Thoracic aorta (tissue), 2 donors: ENCODE results near the gene CCDC174. TPM values are rescaled to one million over a fixed set of nuclear protein-coding genes. Genes with fewer than 3 reads are reported as not detected.
"Not testable (repeated sequence)": the region's sequence is repeated elsewhere in the genome, so short reads cannot be mapped to it uniquely, and the experiment has no call there.

Experiments
- ATAC-seq: fragments of 150-250 bp; one replicate; pipeline ENCODE4 v1.8.0; 2017; ENCODE audit warnings: low read depth; ENCODE audit not compliant: insufficient number of reproducible peaks, low FRiP score
- DNase-seq: peaks from one replicate; pipeline ENCODE4 v3.0.0-alpha.2; 2020; ENCODE audit warnings: low spot score
- H3K27ac ChIP-seq, 2 donors: fragments of 200-600 bp; sonication (generic); 1 replicate in 1 of 2; 2 replicates in 1 of 2; pipeline ENCODE4 v1.5.1; 2016; ENCODE audit warnings: mild to moderate bottlenecking in 2 of 2, moderate library complexity in 2 of 2
- H3K27me3 ChIP-seq: fragments of 200-600 bp; sonication (generic); replicated peaks from 2 replicates; pipeline ENCODE4 v1.6.0; 2016; ENCODE audit warnings: mild to moderate bottlenecking; ENCODE audit not compliant: insufficient read depth
- H3K36me3 ChIP-seq: fragments of 200-600 bp; sonication (generic); one replicate; pipeline ENCODE4 v1.5.1; 2016
- H3K4me1 ChIP-seq, 2 donors: fragments of 200-600 bp; sonication (generic); 1 replicate in 1 of 2; 2 replicates in 1 of 2; pipeline versions ENCODE4 v1.5.1 to v1.6.0; 2016; ENCODE audit warnings: low read depth in 2 of 2, mild to moderate bottlenecking in 1 of 2; ENCODE audit not compliant: control insufficient read depth in 1 of 2
- H3K4me3 ChIP-seq: fragments of 200-600 bp; sonication (generic); 2 replicates; pipeline ENCODE4 v1.5.1; 2016; ENCODE audit warnings: mild to moderate bottlenecking
- H3K9me3 ChIP-seq: fragments of 200-600 bp; sonication (generic); 2 replicates; pipeline ENCODE4 v1.5.1; 2016
- total RNA-seq, 2 donors: library from RNA; depleted of rRNA; stranded (reverse); fragments of >200 nt; gene quantifications; one replicate each; pipeline versions ENCODE4 v1.1.0 to v1.2.3, GENCODE V29; 2016
- TF ChIP-seq, protein P1 (sequence below): fragments of 200-600 bp; sonication (generic); IDR thresholded peaks from one replicate; pipeline ENCODE4 v1.5.1; 2019; ENCODE audit warnings: antibody characterized with exemption

CCDC174 gene
- total RNA-seq, 2 donors from 2014 or later: 9.6 to 34.6 TPM

DNA sequence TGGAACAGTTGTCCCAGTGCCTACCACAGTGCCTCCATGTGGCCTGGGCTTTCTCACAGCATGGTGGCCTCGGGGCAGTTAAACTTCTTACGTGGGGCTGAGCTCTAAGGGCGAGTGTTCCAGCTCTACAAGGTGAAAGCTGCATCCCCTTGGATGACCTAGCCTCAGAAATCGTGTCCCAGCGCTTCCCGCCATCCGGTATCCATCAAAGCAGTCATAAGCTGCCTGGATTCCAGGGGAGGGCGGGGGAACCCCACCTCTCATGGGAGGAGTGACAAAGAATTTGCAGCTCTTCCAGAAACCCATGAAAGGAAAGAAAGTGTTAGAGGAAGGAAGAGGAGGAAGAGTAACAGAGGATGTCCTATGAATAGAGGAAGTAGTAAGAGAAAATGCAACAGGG is 45.8 kb upstream of the CCDC174 start:
- DNase-seq (no peak), ATAC-seq (no peak)
- Histone ChIP-seq H3K27me3 (peaks cover 6% of the 10 kb centered on the region), H3K4me3 (no peak overlapping the region), H3K27ac (no peak overlapping the region), H3K9me3 (no peaks in the 10 kb centered on the region), H3K4me1 (peaks cover 0 to 9% of the 10 kb centered on the region in 2 donors), H3K36me3 (no peaks in the 10 kb centered on the region)
- TF ChIP-seq, protein P1, sequence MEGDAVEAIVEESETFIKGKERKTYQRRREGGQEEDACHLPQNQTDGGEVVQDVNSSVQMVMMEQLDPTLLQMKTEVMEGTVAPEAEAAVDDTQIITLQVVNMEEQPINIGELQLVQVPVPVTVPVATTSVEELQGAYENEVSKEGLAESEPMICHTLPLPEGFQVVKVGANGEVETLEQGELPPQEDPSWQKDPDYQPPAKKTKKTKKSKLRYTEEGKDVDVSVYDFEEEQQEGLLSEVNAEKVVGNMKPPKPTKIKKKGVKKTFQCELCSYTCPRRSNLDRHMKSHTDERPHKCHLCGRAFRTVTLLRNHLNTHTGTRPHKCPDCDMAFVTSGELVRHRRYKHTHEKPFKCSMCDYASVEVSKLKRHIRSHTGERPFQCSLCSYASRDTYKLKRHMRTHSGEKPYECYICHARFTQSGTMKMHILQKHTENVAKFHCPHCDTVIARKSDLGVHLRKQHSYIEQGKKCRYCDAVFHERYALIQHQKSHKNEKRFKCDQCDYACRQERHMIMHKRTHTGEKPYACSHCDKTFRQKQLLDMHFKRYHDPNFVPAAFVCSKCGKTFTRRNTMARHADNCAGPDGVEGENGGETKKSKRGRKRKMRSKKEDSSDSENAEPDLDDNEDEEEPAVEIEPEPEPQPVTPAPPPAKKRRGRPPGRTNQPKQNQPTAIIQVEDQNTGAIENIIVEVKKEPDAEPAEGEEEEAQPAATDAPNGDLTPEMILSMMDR: no peak

GRCh38 chr3:14606669-14607339 is 44.8 kb upstream of the CCDC174 start:
- Histone ChIP-seq H3K4me1 (peaks cover 0 to 9% of the 10 kb centered on the region in 2 donors), H3K27ac (no peak overlapping the region), H3K4me3 (no peak overlapping the region), H3K9me3 (no peaks in the 10 kb centered on the region), H3K27me3 (no peaks in the 10 kb centered on the region), H3K36me3 (no peaks in the 10 kb centered on the region)
- TF ChIP-seq, protein P1: no peak
- ATAC-seq: no peak
- DNase-seq: no peak

DNA sequence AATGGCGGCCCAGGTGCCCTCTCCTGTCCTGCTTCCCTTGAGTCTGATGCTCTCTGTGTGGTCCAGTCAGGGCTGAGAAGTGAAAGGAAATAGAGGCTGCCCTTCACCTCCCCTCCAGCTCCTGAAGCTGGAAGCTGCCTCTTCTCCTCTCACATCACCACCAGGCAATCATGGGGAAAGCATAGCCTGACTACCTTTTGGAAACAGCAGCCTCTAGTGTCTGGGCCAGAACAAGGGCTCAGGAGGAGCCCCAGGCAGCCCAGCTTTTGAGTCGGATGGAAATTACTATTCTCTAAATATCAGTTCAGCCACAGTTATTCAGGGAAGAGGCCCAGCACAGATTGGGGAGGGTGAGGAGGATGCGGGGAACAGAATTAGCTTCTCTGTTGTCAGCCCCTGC is 43.3 kb upstream of the CCDC174 start:
- H3K4me3 ChIP-seq: no peak overlapping the region
- DNase-seq (no peak), ATAC-seq (no peak)
- no peaks in the 10 kb centered on the region for H3K27me3 ChIP-seq
- H3K4me1 ChIP-seq: no peaks in the 10 kb centered on the region
- H3K36me3 ChIP-seq: no peaks in the 10 kb centered on the region
- TF ChIP-seq, protein P1: no peak
- no peaks in the 10 kb centered on the region for H3K9me3 ChIP-seq
- H3K27ac ChIP-seq: no peak overlapping the region

GRCh38 chr3:14609058-14609457 is 42.5 kb upstream of the CCDC174 start:
- not testable (repeated sequence) for H3K9me3 ChIP-seq, ATAC-seq, H3K27me3 ChIP-seq, DNase-seq, H3K27ac ChIP-seq, H3K4me1 ChIP-seq, H3K4me3 ChIP-seq, H3K36me3 ChIP-seq

- TF ChIP-seq, protein P1: no peak
- Histone ChIP-seq H3K36me3 (no peaks in the 10 kb centered on the region), H3K27ac (no peak overlapping the region), H3K27me3 (no peaks in the 10 kb centered on the region), H3K9me3 (no peaks in the 10 kb centered on the region), H3K4me3 (no peak overlapping the region), H3K4me1 (no peaks in the 10 kb centered on the region)
- DNase-seq: no peak
- no peak for ATAC-seq
These were observed 42.1 kb upstream of the CCDC174 start for GRCh38 chr3:14609506-14609905.

DNA sequence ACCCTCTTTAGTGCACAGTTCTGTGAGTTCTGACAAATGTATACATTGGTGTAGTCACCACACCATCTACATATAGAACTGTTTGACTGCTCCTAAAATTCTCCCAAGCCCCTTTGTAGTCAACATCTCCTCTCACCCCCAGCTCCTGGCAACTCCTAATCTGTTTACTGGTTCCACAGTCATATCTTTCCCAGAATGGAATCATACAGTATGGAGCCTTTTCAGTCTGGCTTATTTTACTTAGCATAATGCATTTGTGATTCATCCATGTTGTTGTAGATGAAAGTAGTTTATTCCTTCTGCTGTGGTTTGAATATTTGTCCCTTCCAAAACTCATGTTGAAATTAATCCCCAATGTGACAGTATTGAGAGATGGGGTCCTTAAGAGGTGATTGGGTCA is 41.6 kb upstream of the CCDC174 start:
- H3K9me3 ChIP-seq: no peaks in the 10 kb centered on the region
- H3K36me3 ChIP-seq: no peaks in the 10 kb centered on the region
- H3K27ac ChIP-seq: no peak overlapping the region
- no peak for DNase-seq
- TF ChIP-seq, protein P1: no peak
- no peaks in the 10 kb centered on the region for H3K4me1 ChIP-seq
- no peak for ATAC-seq
- H3K4me3 ChIP-seq: no peak overlapping the region
- H3K27me3 ChIP-seq: no peaks in the 10 kb centered on the region
